Stimulated activated CD8-positive, alpha-beta memory T cell treated with anti-CD3 and anti-CD28 coated beads, Interleukin-15, amount 100 ng/mL, for 24 hours (primary cell): ENCODE results near the gene GRIA4.

Experiments used
- DNase-seq: peaks from one replicate; pipeline ENCODE4 v3.0.0-alpha.2; 2020; ENCODE audit warnings: low read depth

GRIA4 gene

GRCh38 chr11:105789579-105790420, 179.9 kb downstream of the GRIA4 start:
- DNase-seq, result no peak

GRCh38 chr11:105790840-105791239, 181.0 kb downstream of the GRIA4 start:
- no peak for DNase-seq

DNA sequence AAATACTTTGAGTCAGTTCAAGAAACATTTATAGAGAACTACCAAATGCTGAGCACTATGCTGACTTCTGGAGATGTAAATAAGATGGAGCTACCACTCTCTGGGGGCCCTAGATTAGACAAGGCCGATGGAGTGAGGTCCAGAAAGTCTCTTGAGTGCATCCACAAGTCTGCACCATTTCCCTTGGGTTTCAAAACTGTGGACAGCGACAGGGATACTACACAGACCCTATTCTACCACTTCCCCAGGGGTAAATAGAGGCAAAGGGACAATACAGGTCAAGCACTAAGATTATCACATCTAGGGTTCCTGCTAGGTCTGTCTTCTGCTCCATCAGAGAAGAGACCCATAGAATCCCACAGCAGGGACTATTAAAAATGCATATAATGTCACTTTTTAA, 183.2 kb downstream of the GRIA4 start:
- DNase-seq, result no peak

- DNase-seq, result no peak
Measured at GRCh38 chr11:105799263-105799662, 189.4 kb downstream of the GRIA4 start.

GRCh38 chr11:105799728-105800462, 190.0 kb downstream of the GRIA4 start:
- DNase-seq, result no peak

GRCh38 chr11:105802390-105802789, 192.5 kb downstream of the GRIA4 start:
- DNase-seq, result no peak

- DNase-seq, result no peak
Measured at GRCh38 chr11:105811242-105811641, 201.4 kb downstream of the GRIA4 start.

- no peak for DNase-seq
Measured at GRCh38 chr11:105821372-105821771, 211.5 kb downstream of the GRIA4 start.

GRCh38 chr11:105821781-105822180, 211.9 kb downstream of the GRIA4 start:
- no peak for DNase-seq

DNA sequence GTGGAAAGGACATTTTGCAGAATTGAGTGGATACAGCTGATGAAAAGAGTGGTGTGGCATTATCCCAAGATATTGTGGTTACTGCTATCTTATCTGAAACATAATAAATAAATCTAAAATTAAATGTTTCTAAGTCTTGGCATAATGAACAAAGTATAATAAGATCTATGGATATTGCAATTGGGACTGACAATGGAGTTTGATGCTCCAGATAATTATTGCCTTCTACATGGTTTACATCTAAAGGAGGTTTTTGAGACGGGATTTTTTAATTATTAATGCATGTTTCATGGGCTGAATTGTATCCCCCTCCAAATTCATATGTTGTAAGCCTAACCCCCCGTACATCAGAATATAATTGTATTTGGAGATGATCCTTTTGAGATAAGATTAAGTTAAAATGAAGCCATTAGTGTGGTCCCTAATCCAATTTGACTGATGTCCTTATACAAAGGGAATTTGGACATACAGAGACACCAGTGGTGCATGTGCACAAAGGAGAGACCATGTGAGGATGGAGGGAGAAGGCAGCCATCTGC, 213.7 kb downstream of the GRIA4 start:
- no peak for DNase-seq

DNA sequence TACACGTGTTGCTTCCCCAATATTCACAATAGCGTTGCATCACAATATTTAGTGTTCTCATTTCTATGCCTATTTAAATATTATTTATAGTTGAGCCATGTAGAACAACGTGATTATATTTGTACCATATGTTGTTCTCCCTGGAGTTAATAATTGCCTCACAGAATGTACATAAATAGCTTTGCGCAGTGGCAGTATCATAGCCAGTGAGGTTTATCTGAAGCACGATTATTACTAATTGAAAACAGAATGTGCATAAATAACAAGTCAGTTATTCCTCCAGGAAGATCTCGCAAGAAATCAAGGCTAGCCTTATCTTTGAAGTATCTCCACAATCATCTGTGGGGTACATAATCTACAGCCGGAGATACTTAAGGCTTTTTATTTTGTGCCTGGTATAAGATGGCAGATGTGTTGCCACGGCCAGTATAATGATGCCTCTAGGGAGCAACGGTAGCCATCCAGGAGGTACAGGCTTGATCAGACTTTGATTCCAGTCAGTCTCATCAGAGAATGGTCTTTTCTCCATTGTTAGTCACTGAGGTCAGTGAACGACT, 214.7 kb downstream of the GRIA4 start:
- DNase-seq, result no peak

GRCh38 chr11:105825141-105825540, 215.3 kb downstream of the GRIA4 start:
- no peak for DNase-seq

GRCh38 chr11:105827906-105828305, 218.0 kb downstream of the GRIA4 start:
- DNase-seq, result no peak

GRCh38 chr11:105829084-105829483, 219.2 kb downstream of the GRIA4 start:
- no peak for DNase-seq

GRCh38 chr11:105834461-105834860, 224.6 kb downstream of the GRIA4 start:
- DNase-seq, result no peak

DNA sequence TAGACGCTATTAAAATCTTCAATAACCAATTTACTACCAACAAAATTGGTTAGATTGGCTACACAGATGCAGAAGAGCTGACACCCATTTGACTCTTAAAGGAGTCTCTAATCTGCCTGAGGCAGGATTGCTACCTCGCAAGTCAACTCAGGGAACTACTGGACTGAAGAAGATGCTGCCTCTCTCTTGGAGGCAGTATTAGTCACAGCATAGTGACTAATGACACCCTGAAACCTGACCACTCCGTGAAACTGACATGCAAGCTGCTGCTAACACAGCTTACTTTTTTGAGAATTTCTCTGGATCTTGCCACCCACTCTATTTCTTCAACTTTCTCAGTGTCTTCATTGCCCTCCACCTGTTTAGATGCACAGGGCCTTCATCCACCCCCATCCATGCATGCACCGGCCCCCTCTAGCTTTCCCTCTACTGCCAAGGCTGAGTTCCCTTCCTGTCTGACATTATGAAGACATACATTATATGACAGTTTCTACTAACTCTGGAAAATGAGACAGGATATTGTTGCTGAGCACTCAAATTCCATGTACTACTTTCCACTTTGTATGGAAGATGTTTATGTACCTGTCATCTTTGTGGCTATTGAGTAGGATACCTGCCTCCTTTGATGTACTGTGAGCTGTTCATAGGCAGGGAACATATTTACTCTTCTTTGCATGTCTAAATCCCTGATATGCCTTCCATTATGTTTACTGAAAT, 229.0 kb downstream of the GRIA4 start:
- no peak for DNase-seq

DNA sequence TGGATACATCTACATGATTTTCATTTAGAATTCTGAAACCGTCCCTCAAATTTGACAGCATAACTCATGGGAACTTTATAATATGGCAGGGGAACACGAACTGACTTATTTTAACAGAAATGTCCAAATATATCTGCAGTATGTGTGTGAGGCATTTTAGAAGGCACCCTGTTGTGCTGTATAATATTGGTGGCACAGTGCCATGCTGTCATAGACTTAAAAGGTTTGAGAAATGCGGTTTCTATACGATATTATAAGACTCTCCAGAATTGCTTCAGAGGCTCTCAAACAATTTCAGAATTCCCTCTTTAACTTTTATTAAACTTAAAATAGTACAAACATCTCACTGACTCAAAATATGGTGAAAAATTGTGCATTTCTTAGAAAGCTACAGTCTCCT, 230.5 kb downstream of the GRIA4 start:
- no peak for DNase-seq

DNA sequence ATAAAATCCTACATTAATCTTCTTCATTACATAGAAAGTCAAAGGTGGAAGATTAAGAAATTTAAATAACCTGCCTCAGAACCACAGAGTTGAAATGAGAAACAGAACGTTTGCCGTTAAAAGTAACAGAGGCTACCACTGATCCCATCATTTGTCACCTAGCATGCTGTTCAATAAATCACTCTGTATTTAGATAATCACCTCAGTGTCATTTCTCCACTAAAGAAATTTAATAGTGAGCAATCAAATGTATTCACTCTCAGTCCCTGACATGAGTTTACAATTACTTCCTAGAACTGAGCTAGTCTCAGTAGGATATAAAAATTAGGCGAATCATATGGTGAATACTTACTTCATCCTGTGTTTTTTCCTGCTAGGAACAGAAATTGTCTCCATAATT, 242.5 kb downstream of the GRIA4 start:
- DNase-seq, result no peak

DNA sequence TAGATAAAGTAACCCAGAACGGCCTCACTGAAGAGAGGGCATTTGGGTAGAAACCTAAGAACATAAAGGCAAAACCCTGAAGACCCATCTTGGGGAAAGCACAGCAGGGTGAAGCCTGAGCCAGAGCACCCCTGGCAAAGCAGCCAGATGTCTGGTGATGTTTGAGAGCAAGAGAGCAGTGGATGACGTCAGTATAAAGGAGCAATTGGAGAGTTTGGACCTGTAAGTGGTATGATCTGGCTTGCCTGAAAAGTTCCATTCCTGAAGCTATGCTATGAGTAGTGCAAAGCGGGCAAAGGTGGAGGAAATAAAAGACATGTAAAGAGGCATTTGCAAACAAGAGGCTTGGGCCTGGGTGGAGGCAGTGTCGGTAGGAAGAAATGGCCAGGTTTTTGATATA, 244.4 kb downstream of the GRIA4 start:
- DNase-seq, result no peak

GRCh38 chr11:105856954-105857353, 247.1 kb downstream of the GRIA4 start:
- no peak for DNase-seq

DNA sequence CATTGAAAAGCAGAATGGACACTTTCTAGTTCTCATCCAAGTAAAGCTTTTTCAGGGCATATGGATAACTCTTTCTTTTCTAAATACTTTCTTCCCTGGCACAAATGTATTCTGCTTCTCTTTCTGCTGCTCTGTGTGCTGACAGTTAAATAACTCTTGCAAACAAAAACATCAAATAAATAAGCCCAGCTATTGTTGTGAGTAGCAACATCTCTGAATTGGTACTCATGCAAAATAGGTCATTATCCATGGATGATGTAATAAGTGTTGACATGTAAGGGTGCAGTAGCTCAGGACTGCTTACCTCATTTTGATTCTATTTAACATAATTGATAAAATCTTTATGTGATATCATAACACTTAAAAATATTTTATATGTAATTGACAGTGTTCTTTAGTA, 247.9 kb downstream of the GRIA4 start:
- DNase-seq, result no peak

- DNase-seq, result no peak
Measured at GRCh38 chr11:105858841-105859240, 249.0 kb downstream of the GRIA4 start.
